A549 (cell line): Measurements from ENCODE around the gene PSMB7. TPM values are rescaled to one million over a fixed set of nuclear protein-coding genes. Genes with fewer than 3 reads are reported as not detected.

Experiments
- ATAC-seq, 2 experiments: fragments of 200-7000 bp in 1 of 2; fragments of >200 bp in 1 of 2; cut with Nextera tagmentation in 1 of 2; cut with Tn5 transposase in 1 of 2; 3 replicates each; pipeline versions ENCODE4 v1.8.0 to v1.9.1; 2018 to 2020; ENCODE audit warnings: mild to moderate bottlenecking in 1 of 2, moderate library complexity in 1 of 2
- CTCF ChIA-PET: fragments of 300-600 bp; sonication (Branson Sonifier 250); formaldehyde crosslinking; extraction: SDS; loops from one replicate; lab custom pipeline; 2021; ENCODE audit warnings: antibody characterized with exemption, inconsistent platforms; lab: Yijun Ruan, JAX
- POLR2A ChIA-PET: fragments of 350-600 bp; formaldehyde crosslinking; extraction: SDS; loops from one replicate; lab custom pipeline; 2021; ENCODE audit warnings: antibody characterized with exemption, inconsistent platforms; lab: Yijun Ruan, JAX
- DNase-seq, 2 experiments: peaks; one replicate each; pipeline versions ENCODE4 v3.0.0 to v3.0.0-alpha.2; 2011 to 2016; ENCODE audit warnings: low read depth in 1 of 2, low spot score in 1 of 2
- FAIRE-seq: peaks from 2 replicates; lab custom pipeline; 2011; peaks lifted over from hg19 to GRCh38; lab: Jason Lieb, UNC
- H3K27ac ChIP-seq, 2 experiments: fragments of >200 bp; sonication (Bioruptor Twin); formaldehyde crosslinking; 3 replicates each; pipeline ENCODE4 v1.5.1; 2016 to 2017
- H3K4me1 ChIP-seq: fragments of >200 bp; sonication (Bioruptor Twin); formaldehyde crosslinking; 3 replicates; pipeline ENCODE4 v1.6.1; 2016
- H3K4me2 ChIP-seq: fragments of >200 bp; sonication (Bioruptor Twin); formaldehyde crosslinking; 3 replicates; pipeline ENCODE4 v1.6.1; 2016
- H3K4me3 ChIP-seq: fragments of >200 bp; sonication (Bioruptor Twin); formaldehyde crosslinking; 3 replicates; pipeline ENCODE4 v1.5.1; 2016
- H3K9me3 ChIP-seq: fragments of >200 bp; sonication (Bioruptor Twin); formaldehyde crosslinking; 3 replicates; pipeline ENCODE4 v1.6.1; 2016
- BHLHE40 ChIP-seq: IDR thresholded peaks from 2 replicates; pipeline ENCODE4 v1.6.1; 2012; ENCODE audit warnings: low read depth, low read length, inconsistent platforms
- CBX8 ChIP-seq: fragments of 200-600 bp; sonication (generic); IDR thresholded peaks from 2 replicates; pipeline ENCODE4 v1.6.1; 2016
- CEBPB ChIP-seq, 2 experiments: fragments of >200 bp in 1 of 2; sonication (Bioruptor Twin) in 1 of 2; formaldehyde crosslinking in 1 of 2; IDR thresholded peaks; 2 replicates each; pipeline ENCODE4 v1.6.1; 2012 to 2016
- CHD2 ChIP-seq: fragments of 150-350 bp; IDR thresholded peaks from 2 replicates; pipeline ENCODE4 v1.6.1; 2014; ENCODE audit warnings: low read length; ENCODE audit not compliant: partially characterized antibody
- CHD4 ChIP-seq: fragments of 200-600 bp; sonication (generic); IDR thresholded peaks from 2 replicates; pipeline ENCODE4 v1.6.1; 2016; ENCODE audit warnings: antibody characterized with exemption, mild to moderate bottlenecking, borderline replicate concordance
- EHF ChIP-seq: fragments of 250-450 bp; sonication (Bioruptor Pico); IDR thresholded peaks from 2 replicates; pipeline ENCODE4 v1.5.0; 2020; ENCODE audit warnings: mild to moderate bottlenecking
- FOSB ChIP-seq: fragments of 250-450 bp; sonication (Bioruptor Pico); IDR thresholded peaks from 2 replicates; pipeline ENCODE4 v1.5.0; 2020; ENCODE audit warnings: mild to moderate bottlenecking, moderate library complexity
- FOSL2 ChIP-seq, 2 experiments: fragments of 450-650 bp in 1 of 2; fragments of >200 bp in 1 of 2; sonication (Bioruptor Twin) in 1 of 2; formaldehyde crosslinking; IDR thresholded peaks; 2 replicates each; pipeline versions ENCODE4 v1.5.0 to v1.6.1; 2016 to 2020; ENCODE audit warnings: mild to moderate bottlenecking in 1 of 2, moderate library complexity in 1 of 2
- GATA3 ChIP-seq: IDR thresholded peaks from 2 replicates; pipeline ENCODE4 v1.6.1; 2012; ENCODE audit warnings: borderline replicate concordance
- HDAC2 ChIP-seq: fragments of 200-600 bp; sonication (generic); IDR thresholded peaks from 2 replicates; pipeline ENCODE4 v1.6.1; 2016
- HOXA7 ChIP-seq: fragments of 250-450 bp; sonication (Bioruptor Pico); IDR thresholded peaks from 2 replicates; pipeline ENCODE4 v1.5.0; 2020; ENCODE audit warnings: mild to moderate bottlenecking, moderate library complexity
- HOXB5 ChIP-seq: fragments of 250-450 bp; sonication (Bioruptor Pico); IDR thresholded peaks from 2 replicates; pipeline ENCODE4 v1.5.0; 2020; ENCODE audit warnings: mild to moderate bottlenecking, moderate library complexity
- JUN ChIP-seq, 2 experiments: fragments of >200 bp; sonication (Bioruptor Twin); formaldehyde crosslinking; IDR thresholded peaks; 2 replicates in 1 of 2; 3 replicates in 1 of 2; pipeline ENCODE4 v1.6.1; 2016 to 2017
- MAFK ChIP-seq: fragments of 450-650 bp; IDR thresholded peaks from 2 replicates; pipeline ENCODE4 v1.6.1; 2014; ENCODE audit not compliant: partially characterized antibody
- NPAS2 ChIP-seq: fragments of 250-450 bp; sonication (Bioruptor Pico); IDR thresholded peaks from 2 replicates; pipeline ENCODE4 v1.8.0; 2022; ENCODE audit warnings: mild to moderate bottlenecking, moderate library complexity, borderline replicate concordance
- NR3C1 ChIP-seq: fragments of >200 bp; sonication (Bioruptor Twin); formaldehyde crosslinking; IDR thresholded peaks from 3 replicates; pipeline ENCODE4 v1.6.1; 2017
- POLR2A ChIP-seq: IDR thresholded peaks from 2 replicates; pipeline ENCODE4 v1.6.1; 2012; ENCODE audit warnings: mild to moderate bottlenecking, low read length
- RFX5 ChIP-seq: fragments of 450-650 bp; IDR thresholded peaks from 2 replicates; pipeline ENCODE4 v1.7.1; 2014; ENCODE audit warnings: antibody characterized with exemption, mild to moderate bottlenecking, moderate library complexity
- RNF2 ChIP-seq: fragments of 200-600 bp; sonication (generic); IDR thresholded peaks from 2 replicates; pipeline ENCODE4 v1.6.1; 2016; ENCODE audit warnings: low read depth, mild to moderate bottlenecking, antibody characterized with exemption, moderate library complexity, borderline replicate concordance
- SMC3 ChIP-seq: fragments of >200 bp; sonication (Bioruptor Twin); formaldehyde crosslinking; IDR thresholded peaks from 3 replicates; pipeline ENCODE4 v1.6.1; 2018; ENCODE audit warnings: inconsistent platforms
- SREBF2 ChIP-seq: fragments of 450-650 bp; IDR thresholded peaks from 2 replicates; pipeline ENCODE4 v1.6.1; 2014; ENCODE audit warnings: mild to moderate bottlenecking, moderate library complexity
- TFCP2L1 ChIP-seq: fragments of 250-450 bp; sonication (Bioruptor Pico); IDR thresholded peaks from 2 replicates; pipeline ENCODE4 v1.5.0; 2021; ENCODE audit warnings: mild to moderate bottlenecking
- ZFP36 ChIP-seq: fragments of 450-650 bp; IDR thresholded peaks from 2 replicates; pipeline ENCODE4 v1.6.1; 2014; ENCODE audit warnings: borderline replicate concordance; ENCODE audit not compliant: partially characterized antibody
- ZNF302 ChIP-seq: fragments of 250-450 bp; sonication (Bioruptor Pico); IDR thresholded peaks from 2 replicates; pipeline ENCODE4 v1.9.0; 2021; ENCODE audit warnings: inconsistent platforms, mild to moderate bottlenecking, moderate library complexity
- ZSCAN20 ChIP-seq: fragments of 250-450 bp; sonication (Bioruptor Pico); IDR thresholded peaks from 2 replicates; pipeline ENCODE4 v1.8.0; 2022; ENCODE audit warnings: mild to moderate bottlenecking, moderate library complexity
- WGBS: methylation state at CpG from one replicate; pipeline ENCODE4 v1.1.6; 2017; ENCODE audit errors: missing lambda C conversion rate; 5-methylcytosine and 5-hydroxymethylcytosine counted together
- polyA plus RNA-seq, 4 experiments: library from polyadenylated mRNA; depleted of rRNA in 3 of 4; stranded (reverse); fragments of >200 nt; fragmentation: RNase III in 1 of 4; extraction: RNeasy Plus Mini Kit Qiagen cat#74134 plus additional on column Dnase treatment in 1 of 4; gene quantifications; 2 replicates in 3 of 4; 3 replicates in 1 of 4; pipeline ENCODE4 v1.2.3, GENCODE V29; 2011 to 2017
- TF ChIP-seq, protein P1 (sequence below): fragments of >200 bp; sonication (Bioruptor Twin); formaldehyde crosslinking; IDR thresholded peaks from 3 replicates; pipeline ENCODE4 v1.5.1; 2016
- TF ChIP-seq, protein P2 (sequence below): fragments of 250-450 bp; sonication (Bioruptor Pico); IDR thresholded peaks from 2 replicates; pipeline ENCODE4 v1.5.0; 2020; ENCODE audit warnings: low read depth, mild to moderate bottlenecking, moderate library complexity
- TF ChIP-seq, protein P3 (sequence below): IDR thresholded peaks from 2 replicates; pipeline ENCODE4 v1.6.1; 2012; ENCODE audit warnings: low read depth, borderline replicate concordance
- TF ChIP-seq, protein P4 (sequence below): IDR thresholded peaks from 2 replicates; pipeline ENCODE4 v1.6.1; 2012
- TF ChIP-seq, protein P5 (sequence below): IDR thresholded peaks from 2 replicates; pipeline ENCODE4 v1.6.1; 2012
- TF ChIP-seq, protein P6 (sequence below): fragments of 150-350 bp; IDR thresholded peaks from 2 replicates; pipeline ENCODE4 v1.6.1; 2014; ENCODE audit warnings: low read depth, mild to moderate bottlenecking, low read length

Gene PSMB7
- polyA plus RNA-seq, 2 of the 4 experiments (the other 2 are of a cell fraction) = 332 to 418 TPM

DNA sequence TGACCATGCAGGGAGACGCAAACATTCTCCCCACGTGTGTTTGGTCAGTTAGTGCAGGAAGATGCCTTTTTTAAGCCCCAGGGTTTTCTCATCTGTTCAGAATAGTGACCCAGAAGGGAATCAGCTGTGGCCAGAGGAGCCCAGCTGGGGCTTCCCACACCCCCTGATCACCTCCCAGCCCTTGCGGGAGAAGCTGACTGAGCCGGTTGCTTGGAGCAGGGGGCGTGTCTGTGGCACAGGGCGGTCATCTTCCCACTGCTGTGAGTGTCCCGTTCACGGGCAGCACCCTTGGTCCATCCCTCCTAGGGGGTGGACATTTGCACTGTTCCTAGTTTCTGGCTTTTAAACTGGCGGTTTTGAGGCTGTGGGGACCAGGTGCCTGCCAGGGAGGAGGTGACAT, 87.8 kb downstream of the PSMB7 start (continued):
- TF ChIP-seq, protein P1, sequence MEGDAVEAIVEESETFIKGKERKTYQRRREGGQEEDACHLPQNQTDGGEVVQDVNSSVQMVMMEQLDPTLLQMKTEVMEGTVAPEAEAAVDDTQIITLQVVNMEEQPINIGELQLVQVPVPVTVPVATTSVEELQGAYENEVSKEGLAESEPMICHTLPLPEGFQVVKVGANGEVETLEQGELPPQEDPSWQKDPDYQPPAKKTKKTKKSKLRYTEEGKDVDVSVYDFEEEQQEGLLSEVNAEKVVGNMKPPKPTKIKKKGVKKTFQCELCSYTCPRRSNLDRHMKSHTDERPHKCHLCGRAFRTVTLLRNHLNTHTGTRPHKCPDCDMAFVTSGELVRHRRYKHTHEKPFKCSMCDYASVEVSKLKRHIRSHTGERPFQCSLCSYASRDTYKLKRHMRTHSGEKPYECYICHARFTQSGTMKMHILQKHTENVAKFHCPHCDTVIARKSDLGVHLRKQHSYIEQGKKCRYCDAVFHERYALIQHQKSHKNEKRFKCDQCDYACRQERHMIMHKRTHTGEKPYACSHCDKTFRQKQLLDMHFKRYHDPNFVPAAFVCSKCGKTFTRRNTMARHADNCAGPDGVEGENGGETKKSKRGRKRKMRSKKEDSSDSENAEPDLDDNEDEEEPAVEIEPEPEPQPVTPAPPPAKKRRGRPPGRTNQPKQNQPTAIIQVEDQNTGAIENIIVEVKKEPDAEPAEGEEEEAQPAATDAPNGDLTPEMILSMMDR = no peak
- TF ChIP-seq FOSB (no peak), HDAC2 (no peak), SREBF2 (no peak), POLR2A (no peak), MAFK (no peak)
- TF ChIP-seq, protein P2, sequence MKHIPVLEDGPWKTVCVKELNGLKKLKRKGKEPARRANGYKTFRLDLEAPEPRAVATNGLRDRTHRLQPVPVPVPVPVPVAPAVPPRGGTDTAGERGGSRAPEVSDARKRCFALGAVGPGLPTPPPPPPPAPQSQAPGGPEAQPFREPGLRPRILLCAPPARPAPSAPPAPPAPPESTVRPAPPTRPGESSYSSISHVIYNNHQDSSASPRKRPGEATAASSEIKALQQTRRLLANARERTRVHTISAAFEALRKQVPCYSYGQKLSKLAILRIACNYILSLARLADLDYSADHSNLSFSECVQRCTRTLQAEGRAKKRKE (CRISPR knock-in tag) = no peak

DNA sequence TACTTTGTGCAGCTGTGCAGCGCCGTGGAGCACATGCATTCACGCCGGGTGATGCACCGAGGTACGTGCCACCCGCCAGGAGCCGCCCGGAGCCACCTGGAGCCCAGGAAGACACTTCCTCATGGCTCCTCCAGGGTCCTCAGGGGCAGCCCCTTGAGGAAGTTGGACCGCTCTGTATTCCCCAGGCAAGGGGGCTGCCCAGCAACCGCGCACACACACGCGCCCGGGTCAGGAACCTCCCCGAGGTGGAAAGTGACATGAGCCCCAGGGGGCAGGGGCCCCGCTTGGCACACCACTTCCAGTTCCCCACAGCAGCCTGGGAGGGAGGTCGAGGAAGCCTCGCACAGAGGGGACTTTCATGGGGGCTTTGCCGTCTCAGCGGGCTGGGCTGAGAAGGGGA, 88.9 kb downstream of the PSMB7 start:
- FAIRE-seq (no peak), DNase-seq (no peak), ATAC-seq (no peak)
- no peak overlapping the region for H3K27ac ChIP-seq
- TF ChIP-seq, protein P1 = no peak
- TF ChIP-seq HOXB5 (CRISPR knock-in tag) (no peak), CEBPB (IDR thresholded peaks at IDR 0.05) (no peak), NPAS2 (no peak), ZFP36 (no peak), ZSCAN20 (CRISPR knock-in tag) (no peak), JUN (IDR thresholded peaks at IDR 0.05) (no peak), TFCP2L1 (no peak)
- TF ChIP-seq, protein P3, sequence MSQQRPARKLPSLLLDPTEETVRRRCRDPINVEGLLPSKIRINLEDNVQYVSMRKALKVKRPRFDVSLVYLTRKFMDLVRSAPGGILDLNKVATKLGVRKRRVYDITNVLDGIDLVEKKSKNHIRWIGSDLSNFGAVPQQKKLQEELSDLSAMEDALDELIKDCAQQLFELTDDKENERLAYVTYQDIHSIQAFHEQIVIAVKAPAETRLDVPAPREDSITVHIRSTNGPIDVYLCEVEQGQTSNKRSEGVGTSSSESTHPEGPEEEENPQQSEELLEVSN = no peak
- TF ChIP-seq, protein P4, sequence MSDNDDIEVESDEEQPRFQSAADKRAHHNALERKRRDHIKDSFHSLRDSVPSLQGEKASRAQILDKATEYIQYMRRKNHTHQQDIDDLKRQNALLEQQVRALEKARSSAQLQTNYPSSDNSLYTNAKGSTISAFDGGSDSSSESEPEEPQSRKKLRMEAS = no peak
- ChIA-PET CTCF (interaction anchor here (1.5 to 2.5 kb wide), 3 partner anchors 14 to 200 kb away, joined by 3 to 23 read pairs (median 4); no protein-coding TSS in a partner anchor), POLR2A (no interaction called here)
- H3K4me3 ChIP-seq = no peak overlapping the region
- WGBS = 96% methylated on average over 15 of the region's 21 CpGs
- no peaks in the 10 kb centered on the region for H3K4me1 ChIP-seq
- no peak overlapping the region for H3K4me2 ChIP-seq
- H3K9me3 ChIP-seq = no peaks in the 10 kb centered on the region

DNA sequence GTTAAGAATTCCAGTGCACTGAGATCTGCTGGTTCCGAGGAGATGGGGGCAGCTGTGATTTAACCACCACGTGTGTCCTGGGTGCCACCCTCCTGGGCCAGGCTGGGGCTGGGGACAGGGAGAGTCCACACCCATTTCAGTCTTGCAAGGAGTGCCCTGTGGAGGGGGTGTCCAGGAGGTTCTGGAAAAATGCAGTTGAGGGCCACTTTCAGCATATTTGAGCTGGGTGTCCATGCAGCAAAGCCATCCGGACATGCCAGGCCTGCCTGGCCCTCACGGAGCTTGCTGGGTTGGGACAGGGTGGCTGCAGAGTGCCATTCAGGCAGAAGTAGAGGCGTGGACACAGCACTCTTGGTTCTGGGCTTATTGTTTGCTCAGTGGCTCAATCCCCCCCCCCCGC, 89.4 kb downstream of the PSMB7 start:
- no peaks in the 10 kb centered on the region for H3K9me3 ChIP-seq
- ChIA-PET CTCF (interaction anchor here (0.7 to 2.5 kb wide), 5 partner anchors 14 to 319 kb away, joined by 3 to 23 read pairs (median 4); no protein-coding TSS in a partner anchor), POLR2A (no interaction called here)
- H3K4me3 ChIP-seq = no peak overlapping the region
- no peaks in the 10 kb centered on the region for H3K4me1 ChIP-seq
- no peak for FAIRE-seq
- no peak overlapping the region for H3K4me2 ChIP-seq
- no peak for TF ChIP-seq CHD4
- no peak for TF ChIP-seq BHLHE40
- no peak for TF ChIP-seq EHF (CRISPR knock-in tag)
- no peak for TF ChIP-seq SMC3
- TF ChIP-seq, protein P5, sequence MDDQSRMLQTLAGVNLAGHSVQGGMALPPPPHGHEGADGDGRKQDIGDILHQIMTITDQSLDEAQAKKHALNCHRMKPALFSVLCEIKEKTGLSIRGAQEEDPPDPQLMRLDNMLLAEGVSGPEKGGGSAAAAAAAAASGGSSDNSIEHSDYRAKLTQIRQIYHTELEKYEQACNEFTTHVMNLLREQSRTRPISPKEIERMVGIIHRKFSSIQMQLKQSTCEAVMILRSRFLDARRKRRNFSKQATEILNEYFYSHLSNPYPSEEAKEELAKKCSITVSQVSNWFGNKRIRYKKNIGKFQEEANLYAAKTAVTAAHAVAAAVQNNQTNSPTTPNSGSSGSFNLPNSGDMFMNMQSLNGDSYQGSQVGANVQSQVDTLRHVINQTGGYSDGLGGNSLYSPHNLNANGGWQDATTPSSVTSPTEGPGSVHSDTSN = no peak
- TF ChIP-seq HOXA7 (CRISPR knock-in tag) = no peak
- TF ChIP-seq FOSL2 (IDR thresholded peaks at IDR 0.05) = no peak
- no peak for TF ChIP-seq FOSL2 (CRISPR knock-in tag; IDR thresholded peaks at IDR 0.05)
- no peak for TF ChIP-seq RNF2
- no peak for TF ChIP-seq ZSCAN20 (CRISPR knock-in tag)
- TF ChIP-seq NR3C1 = no peak
- TF ChIP-seq GATA3 = no peak
- no peak for TF ChIP-seq CBX8
- TF ChIP-seq, protein P6, sequence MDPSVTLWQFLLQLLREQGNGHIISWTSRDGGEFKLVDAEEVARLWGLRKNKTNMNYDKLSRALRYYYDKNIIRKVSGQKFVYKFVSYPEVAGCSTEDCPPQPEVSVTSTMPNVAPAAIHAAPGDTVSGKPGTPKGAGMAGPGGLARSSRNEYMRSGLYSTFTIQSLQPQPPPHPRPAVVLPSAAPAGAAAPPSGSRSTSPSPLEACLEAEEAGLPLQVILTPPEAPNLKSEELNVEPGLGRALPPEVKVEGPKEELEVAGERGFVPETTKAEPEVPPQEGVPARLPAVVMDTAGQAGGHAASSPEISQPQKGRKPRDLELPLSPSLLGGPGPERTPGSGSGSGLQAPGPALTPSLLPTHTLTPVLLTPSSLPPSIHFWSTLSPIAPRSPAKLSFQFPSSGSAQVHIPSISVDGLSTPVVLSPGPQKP = no peak
- TF ChIP-seq NPAS2 = no peak
- TF ChIP-seq JUN (IDR thresholded peaks at IDR 0.05) = no peak
- no peak for TF ChIP-seq CHD2
- TF ChIP-seq ZNF302 = no peak
- TF ChIP-seq RFX5 = no peak
- no peak overlapping the region for H3K27ac ChIP-seq
- no peak for DNase-seq
- no peak for ATAC-seq
- 89% methylated on average over 5 of the region's 6 CpGs for WGBS
